ENCODE results near the gene FUBP3. TPM values are rescaled to one million over a fixed set of nuclear protein-coding genes. Genes with fewer than 3 reads are reported as not detected.

FUBP3 gene
- total RNA-seq, 6 donors from 2014 or later = 28.7 to 139 (median 43.6) TPM

GRCh38 chr9:130581766-130582165 lies 2.4 kb downstream of the FUBP3 start:
- DNase-seq = no peak
- no peak for ATAC-seq (ENCODE audit: low FRiP score in 2 of 2)
- WGBS, 2 donors = 84 to 92% methylated on average over 3 of the region's 3 CpGs

GRCh38 chr9:130583271-130583670 lies 3.9 kb downstream of the FUBP3 start:
- no peak overlapping the region for H3K4me3 ChIP-seq
- no peaks in the 10 kb centered on the region for H3K27me3 ChIP-seq
- 65 to 86% methylated on average over 4 of the region's 4 CpGs for WGBS, 2 donors
- H3K4me1 ChIP-seq = peaks cover 16 to 40% (median 26%) of the 10 kb centered on the region in 4 donors
- DNase-seq (no peak), ATAC-seq (ENCODE audit: low FRiP score in 2 of 2) (no peak)
- H3K36me3 ChIP-seq = peaks cover 0 to 7% (median 0%) of the 10 kb centered on the region in 4 donors
- TF ChIP-seq POLR2A (IDR thresholded peaks at IDR 0.05) (no peak), POLR2AphosphoS5 (IDR thresholded peaks at IDR 0.05) (no peak), EP300 (IDR thresholded peaks at IDR 0.05) (no peak)
- TF ChIP-seq, protein P1, sequence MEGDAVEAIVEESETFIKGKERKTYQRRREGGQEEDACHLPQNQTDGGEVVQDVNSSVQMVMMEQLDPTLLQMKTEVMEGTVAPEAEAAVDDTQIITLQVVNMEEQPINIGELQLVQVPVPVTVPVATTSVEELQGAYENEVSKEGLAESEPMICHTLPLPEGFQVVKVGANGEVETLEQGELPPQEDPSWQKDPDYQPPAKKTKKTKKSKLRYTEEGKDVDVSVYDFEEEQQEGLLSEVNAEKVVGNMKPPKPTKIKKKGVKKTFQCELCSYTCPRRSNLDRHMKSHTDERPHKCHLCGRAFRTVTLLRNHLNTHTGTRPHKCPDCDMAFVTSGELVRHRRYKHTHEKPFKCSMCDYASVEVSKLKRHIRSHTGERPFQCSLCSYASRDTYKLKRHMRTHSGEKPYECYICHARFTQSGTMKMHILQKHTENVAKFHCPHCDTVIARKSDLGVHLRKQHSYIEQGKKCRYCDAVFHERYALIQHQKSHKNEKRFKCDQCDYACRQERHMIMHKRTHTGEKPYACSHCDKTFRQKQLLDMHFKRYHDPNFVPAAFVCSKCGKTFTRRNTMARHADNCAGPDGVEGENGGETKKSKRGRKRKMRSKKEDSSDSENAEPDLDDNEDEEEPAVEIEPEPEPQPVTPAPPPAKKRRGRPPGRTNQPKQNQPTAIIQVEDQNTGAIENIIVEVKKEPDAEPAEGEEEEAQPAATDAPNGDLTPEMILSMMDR (IDR thresholded peaks at IDR 0.05) = no peak
- no peak overlapping the region for H3K27ac ChIP-seq
- no peaks in the 10 kb centered on the region for H3K9me3 ChIP-seq

More at GRCh38 chr9:130581766-130582165, 2.4 kb downstream of the FUBP3 start:
- TF ChIP-seq EP300 (IDR thresholded peaks at IDR 0.05) (no peak), POLR2A (IDR thresholded peaks at IDR 0.05) (no peak), POLR2AphosphoS5 (IDR thresholded peaks at IDR 0.05) (no peak)
- TF ChIP-seq, protein P1 (IDR thresholded peaks at IDR 0.05) = no peak
- Histone ChIP-seq H3K9me3 (no peaks in the 10 kb centered on the region), H3K36me3 (peaks cover 0 to 7% (median 0%) of the 10 kb centered on the region in 4 donors), H3K4me3 (no peak overlapping the region), H3K27me3 (no peaks in the 10 kb centered on the region), H3K4me1 (peaks cover 18 to 43% (median 27%) of the 10 kb centered on the region in 4 donors), H3K27ac (no peak overlapping the region)

- Histone ChIP-seq H3K36me3 (peaks cover 0 to 4% (median 0%) of the 10 kb centered on the region in 4 donors), H3K9me3 (no peaks in the 10 kb centered on the region), H3K27me3 (no peaks in the 10 kb centered on the region), H3K27ac (no peak overlapping the region), H3K4me3 (no peak overlapping the region), H3K4me1 (peaks cover 0 to 10% (median 0%) of the 10 kb centered on the region in 4 donors)
- no peak for ATAC-seq (ENCODE audit: low FRiP score in 2 of 2)
- no peak for DNase-seq
- WGBS, 2 donors = 90 to 93% methylated on average over 3 of the region's 3 CpGs
- TF ChIP-seq POLR2AphosphoS5 (IDR thresholded peaks at IDR 0.05) = no peak
- TF ChIP-seq, protein P1 (IDR thresholded peaks at IDR 0.05) = no peak
- TF ChIP-seq EP300 (IDR thresholded peaks at IDR 0.05) = no peak
- no peak for TF ChIP-seq POLR2A (IDR thresholded peaks at IDR 0.05)
These were observed 8.5 kb downstream of the FUBP3 start for GRCh38 chr9:130587921-130588320.

DNA sequence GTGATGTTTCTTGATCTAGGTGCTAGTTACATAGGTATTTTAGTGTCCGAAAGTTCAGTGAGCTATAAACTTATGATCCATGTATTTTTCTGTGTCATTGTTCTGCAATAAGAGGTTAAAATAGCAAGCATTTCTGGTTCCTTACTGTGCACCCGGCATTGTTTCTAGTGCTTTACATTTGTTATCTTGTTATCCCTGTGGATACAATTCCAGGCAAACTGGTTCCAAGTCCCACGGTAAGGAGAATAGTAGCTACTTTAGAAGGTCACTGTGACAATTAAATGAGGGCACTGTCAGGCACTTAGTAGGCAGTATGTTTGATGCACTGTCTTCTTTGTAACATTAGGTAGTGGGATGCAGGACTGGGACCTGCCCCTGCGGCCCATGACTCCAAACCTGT lies 9.0 kb downstream of the FUBP3 start:
- Histone ChIP-seq H3K4me3 (no peak overlapping the region), H3K27ac (no peak overlapping the region), H3K27me3 (no peaks in the 10 kb centered on the region), H3K4me1 (peaks cover 0 to 5% (median 0%) of the 10 kb centered on the region in 4 donors), H3K36me3 (peaks cover 0 to 8% (median 0%) of the 10 kb centered on the region in 4 donors), H3K9me3 (no peaks in the 10 kb centered on the region)
- 63 to 75% methylated on average over 3 to 4 of the region's 4 CpGs for WGBS, 2 donors
- no peak for ATAC-seq (ENCODE audit: low FRiP score in 2 of 2)
- no peak for DNase-seq
- TF ChIP-seq, protein P1 (IDR thresholded peaks at IDR 0.05) = no peak
- TF ChIP-seq EP300 (IDR thresholded peaks at IDR 0.05) (no peak), POLR2A (IDR thresholded peaks at IDR 0.05) (no peak), POLR2AphosphoS5 (IDR thresholded peaks at IDR 0.05) (no peak)

GRCh38 chr9:130589754-130590153 lies 10.4 kb downstream of the FUBP3 start:
- DNase-seq (no peak), ATAC-seq (ENCODE audit: low FRiP score in 2 of 2) (no peak)
- H3K27ac ChIP-seq = no peak overlapping the region
- H3K27me3 ChIP-seq = no peaks in the 10 kb centered on the region
- no peak overlapping the region for H3K4me3 ChIP-seq
- H3K9me3 ChIP-seq = no peaks in the 10 kb centered on the region
- 94 to 95% methylated on average over 3 of the region's 3 CpGs for WGBS, 2 donors
- peaks cover 0 to 13% (median 0%) of the 10 kb centered on the region in 4 donors for H3K36me3 ChIP-seq
- TF ChIP-seq EP300 (IDR thresholded peaks at IDR 0.05) (no peak), POLR2A (IDR thresholded peaks at IDR 0.05) (no peak)
- H3K4me1 ChIP-seq = peaks cover 0 to 3% (median 0%) of the 10 kb centered on the region in 4 donors

Measured in upper lobe of left lung (tissue), 6 donors.